GM23248 (cell line): Measurements from ENCODE around the gene SMARCC1.
"Not testable (repeated sequence)": the region's sequence is repeated elsewhere in the genome, so short reads cannot be mapped to it uniquely, and the experiment has no call there.

Source experiments
- EZH2 ChIP-seq: fragments of 200-600 bp; sonication (generic); IDR thresholded peaks from 2 replicates; pipeline ENCODE4 v1.6.1; 2018; ENCODE audit warnings: antibody characterized with exemption, mild to moderate bottlenecking; ENCODE audit not compliant: insufficient read depth, poor library complexity, severe bottlenecking
- EZH2phosphoT487 ChIP-seq: fragments of 200-600 bp; sonication (generic); IDR thresholded peaks from 2 replicates; pipeline ENCODE4 v1.6.1; 2018; ENCODE audit warnings: antibody characterized with exemption, moderate library complexity, mild to moderate bottlenecking, low read depth; ENCODE audit not compliant: insufficient read depth

DNA sequence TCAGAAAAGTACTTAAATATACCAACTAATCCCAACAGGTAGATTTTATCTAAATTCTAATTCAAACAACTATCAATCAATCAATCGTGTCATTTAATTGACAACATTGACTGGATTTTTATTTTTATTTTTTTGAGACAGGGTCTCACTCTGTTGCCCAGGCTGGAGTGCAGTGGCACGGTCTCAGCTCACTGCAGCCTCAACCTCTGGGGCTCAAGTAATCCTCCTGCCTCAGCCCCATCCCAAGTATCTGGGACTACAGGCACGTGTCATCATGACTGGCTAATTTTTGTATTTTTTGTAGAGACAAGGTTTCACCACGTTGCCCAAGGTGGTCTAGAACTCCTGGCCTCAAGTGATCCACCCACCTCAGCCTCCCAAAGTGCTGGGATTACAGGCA is 64.2 kb downstream of the SMARCC1 start:
- not testable (repeated sequence) for TF ChIP-seq EZH2, EZH2phosphoT487
